Testis (tissue), 3 donors: Measurements from ENCODE around the gene FBN1. TPM values are rescaled to one million over a fixed set of nuclear protein-coding genes. Genes with fewer than 3 reads are reported as not detected.

Source experiments
- DNase-seq: peaks from one replicate; pipeline ENCODE4 v3.0.0-alpha.2; 2019
- H3K27ac ChIP-seq, 2 donors: fragments of 200-600 bp; sonication (generic); one replicate each; pipeline ENCODE4 v1.5.1; 2019
- H3K27me3 ChIP-seq: fragments of 200-600 bp; sonication (generic); one replicate; pipeline ENCODE4 v1.5.1; 2019
- H3K36me3 ChIP-seq: fragments of 200-600 bp; sonication (generic); one replicate; pipeline ENCODE4 v1.5.1; 2017; ENCODE audit warnings: low read depth; ENCODE audit errors: missing control alignments
- H3K4me1 ChIP-seq: fragments of 200-600 bp; sonication (generic); one replicate; pipeline ENCODE4 v1.5.1; 2019
- H3K4me3 ChIP-seq, 2 donors: fragments of 200-600 bp; sonication (generic); one replicate each; pipeline ENCODE4 v1.5.1; 2017 to 2019
- H3K9me3 ChIP-seq: fragments of 200-600 bp; sonication (generic); one replicate; pipeline ENCODE4 v1.5.1; 2017
- CTCF ChIP-seq, 3 experiments: fragments of 450-650 bp in 2 of 3; fragments of 200-600 bp in 1 of 3; sonication (generic) in 1 of 3; IDR thresholded peaks; one replicate each; pipeline ENCODE4 v1.5.1; 2016 to 2019; ENCODE audit warnings: antibody characterized with exemption in 3 of 3, mild to moderate bottlenecking in 2 of 3, moderate library complexity in 1 of 3
- POLR2A ChIP-seq: fragments of 450-650 bp; IDR thresholded peaks from one replicate; pipeline ENCODE4 v1.6.1; 2017; ENCODE audit warnings: antibody characterized with exemption, mild to moderate bottlenecking, moderate library complexity
- WGBS, 2 donors: methylation state at CpG; one replicate each; pipeline ENCODE4 v1.1.5; 2018; 5-methylcytosine and 5-hydroxymethylcytosine counted together
- intact Hi-C: fragments of 100-400 bp; cut with DNase I; formaldehyde crosslinking; loops from one replicate; pipeline ENCODE4 v1.15.1; 2023; ENCODE audit warnings: low total_unique reads
- polyA plus RNA-seq: library from polyadenylated mRNA; stranded (reverse); fragments of 350-450 nt; fragmentation: Illumina TruSeq; extraction: RNeasy Lipid Tissue Mini Kit (QIAGEN cat#74804); gene quantifications from one replicate; pipeline ENCODE4 v1.2.3, GENCODE V29; 2014; ENCODE audit warnings: low read depth, low replicate concordance; ENCODE audit not compliant: insufficient read depth
- total RNA-seq, 2 donors: library from RNA; depleted of rRNA; stranded (reverse); fragments of >200 nt; gene quantifications; one replicate each; pipeline ENCODE4 v1.2.3, GENCODE V29; 2016

Gene FBN1
- total and polyA plus RNA-seq, 3 donors from 2014 or later: 48.5 to 77.1 (median 68.7) TPM

- 83 to 92% methylated on average over 2 of the region's 2 CpGs for WGBS, 2 donors
- no peak overlapping the region for H3K4me3 ChIP-seq
- no peak overlapping the region for H3K27ac ChIP-seq
- no peak for DNase-seq
- no peaks in the 10 kb centered on the region for H3K27me3 ChIP-seq
- H3K36me3 ChIP-seq: no peaks in the 10 kb centered on the region
- intact Hi-C loops: no loop called here
- TF ChIP-seq CTCF (IDR thresholded peaks at IDR 0.05) (no peak), POLR2A (no peak)
- H3K9me3 ChIP-seq: no peaks in the 10 kb centered on the region
- no peaks in the 10 kb centered on the region for H3K4me1 ChIP-seq
Observed at GRCh38 chr15:48473667-48474066, 171.8 kb downstream of the FBN1 start.

- Histone ChIP-seq H3K4me3 (no peak overlapping the region), H3K36me3 (no peaks in the 10 kb centered on the region), H3K27ac (no peak overlapping the region), H3K27me3 (no peaks in the 10 kb centered on the region), H3K9me3 (no peaks in the 10 kb centered on the region), H3K4me1 (no peaks in the 10 kb centered on the region)
- DNase-seq: no peak
- WGBS, 2 donors: 89 to 95% methylated on average over 2 of the region's 2 CpGs
- TF ChIP-seq CTCF (IDR thresholded peaks at IDR 0.05) (no peak), POLR2A (no peak)
- intact Hi-C loops: no loop called here
Observed at GRCh38 chr15:48472756-48473155, 172.8 kb downstream of the FBN1 start.

GRCh38 chr15:48471073-48471472 is 174.4 kb downstream of the FBN1 start:
- Histone ChIP-seq H3K36me3 (no peaks in the 10 kb centered on the region), H3K4me3 (no peak overlapping the region), H3K27ac (no peak overlapping the region), H3K4me1 (peaks cover 7% of the 10 kb centered on the region), H3K27me3 (no peaks in the 10 kb centered on the region), H3K9me3 (no peaks in the 10 kb centered on the region)
- TF ChIP-seq POLR2A (no peak), CTCF (IDR thresholded peaks at IDR 0.05) (no peak)
- DNase-seq: no peak
- whole genome bisulfite sequencing, 2 donors: 92% methylated on average over 5 of the region's 5 CpGs
- intact Hi-C loops: no loop called here

- Histone ChIP-seq H3K4me1 (peaks cover 7% of the 10 kb centered on the region), H3K9me3 (no peaks in the 10 kb centered on the region), H3K4me3 (no peak overlapping the region), H3K36me3 (no peaks in the 10 kb centered on the region), H3K27ac (peak overlapping the region in 1 of 2 donors; percentile 21), H3K27me3 (no peaks in the 10 kb centered on the region)
- intact Hi-C loops: no loop called here
- no peak for DNase-seq
- 77 to 79% methylated on average over 4 of the region's 4 CpGs for WGBS, 2 donors
- TF ChIP-seq CTCF (IDR thresholded peaks at IDR 0.05) (no peak), POLR2A (no peak)
Observed at GRCh38 chr15:48470096-48470495, 175.4 kb downstream of the FBN1 start.

GRCh38 chr15:48469681-48470080 is 175.8 kb downstream of the FBN1 start:
- H3K27me3 ChIP-seq: no peaks in the 10 kb centered on the region
- H3K36me3 ChIP-seq: no peaks in the 10 kb centered on the region
- peak overlapping the region in 1 of 2 donors; percentile 21 for H3K27ac ChIP-seq
- no peak for TF ChIP-seq CTCF (IDR thresholded peaks at IDR 0.05)
- TF ChIP-seq POLR2A: no peak
- no peaks in the 10 kb centered on the region for H3K9me3 ChIP-seq
- H3K4me1 ChIP-seq: peaks cover 7% of the 10 kb centered on the region
- intact Hi-C loops: no loop called here
- 83 to 88% methylated on average over 5 of the region's 5 CpGs for WGBS, 2 donors
- no peak for DNase-seq
- no peak overlapping the region for H3K4me3 ChIP-seq
